ENCODE data around the gene KLHL26. TPM values are rescaled to one million over a fixed set of nuclear protein-coding genes. Genes with fewer than 3 reads are reported as not detected.

The KLHL26 gene
- total RNA-seq, 4 donors from 2014 or later = 1.6 to 6.6 (median 3.4) TPM

- Histone ChIP-seq H3K9me3 (no peaks in the 10 kb centered on the region), H3K4me1 (peaks cover 17 to 25% (median 19%) of the 10 kb centered on the region in 3 donors), H3K27me3 (peaks cover 14 to 91% (median 21%) of the 10 kb centered on the region in 4 donors), H3K4me3 (no peak overlapping the region), H3K27ac (no peak overlapping the region), H3K36me3 (no peaks in the 10 kb centered on the region)
- TF ChIP-seq POLR2A (IDR thresholded peaks at IDR 0.05) (no peak), CTCF (IDR thresholded peaks at IDR 0.05) (no peak)
- intact Hi-C loops (cut with DNase I) = no loop called here
- 79 to 95% methylated on average over 3 of the region's 3 CpGs for WGBS, 2 donors
- no peak for DNase-seq
Observed at GRCh38 chr19:18616023-18616422, 20.8 kb upstream of the KLHL26 start.

GRCh38 chr19:18617562-18617961 is 19.3 kb upstream of the KLHL26 start:
- H3K27me3 ChIP-seq = peaks cover under 1 to 76% (median 12%) of the 10 kb centered on the region in 4 donors
- no peaks in the 10 kb centered on the region for H3K36me3 ChIP-seq
- intact Hi-C loops (cut with DNase I) = no loop called here

GRCh38 chr19:18618236-18618635 is 18.6 kb upstream of the KLHL26 start:
- H3K4me1 ChIP-seq = peaks cover under 1 to 3% (median 1%) of the 10 kb centered on the region in 3 donors
- no peaks in the 10 kb centered on the region for H3K9me3 ChIP-seq
- H3K27me3 ChIP-seq = peaks cover 0 to 70% (median 8%) of the 10 kb centered on the region in 4 donors
- no peaks in the 10 kb centered on the region for H3K36me3 ChIP-seq
- no peak overlapping the region for H3K4me3 ChIP-seq
- 74 to 84% methylated on average over 7 to 9 of the region's 13 CpGs for whole genome bisulfite sequencing, 2 donors
- intact Hi-C loops (cut with DNase I) = no loop called here
- no peak overlapping the region for H3K27ac ChIP-seq
- no peak for DNase-seq
- TF ChIP-seq CTCF (IDR thresholded peaks at IDR 0.05) (no peak), POLR2A (IDR thresholded peaks at IDR 0.05) (no peak)

More at GRCh38 chr19:18617562-18617961, 19.3 kb upstream of the KLHL26 start:
- Histone ChIP-seq H3K9me3 (no peaks in the 10 kb centered on the region), H3K4me1 (peaks cover 5 to 10% (median 7%) of the 10 kb centered on the region in 3 donors), H3K4me3 (no peak overlapping the region), H3K27ac (no peak overlapping the region)
- no peak for DNase-seq
- TF ChIP-seq POLR2A (IDR thresholded peaks at IDR 0.05) (no peak), CTCF (IDR thresholded peaks at IDR 0.05) (no peak)

- Histone ChIP-seq H3K27ac (no peak overlapping the region), H3K9me3 (no peaks in the 10 kb centered on the region), H3K36me3 (no peaks in the 10 kb centered on the region), H3K4me1 (no peaks in the 10 kb centered on the region), H3K4me3 (no peak overlapping the region), H3K27me3 (peaks cover 0 to 49% (median 0%) of the 10 kb centered on the region in 4 donors)
- TF ChIP-seq POLR2A (IDR thresholded peaks at IDR 0.05) (no peak), CTCF (IDR thresholded peaks at IDR 0.05) (no peak)
- 79 to 93% methylated on average over 6 to 8 of the region's 10 CpGs for WGBS, 2 donors
- intact Hi-C loops (cut with DNase I) = no loop called here
- no peak for DNase-seq
Observed at GRCh38 chr19:18620311-18620710, 16.5 kb upstream of the KLHL26 start.

- 80 to 89% methylated on average over 2 to 3 of the region's 7 CpGs for WGBS, 2 donors
- H3K27me3 ChIP-seq = peaks cover 0 to 43% (median 0%) of the 10 kb centered on the region in 4 donors
- TF ChIP-seq POLR2A (IDR thresholded peaks at IDR 0.05) (no peak), CTCF (IDR thresholded peaks at IDR 0.05) (no peak)
- no peaks in the 10 kb centered on the region for H3K36me3 ChIP-seq
- DNase-seq = no peak
- no peaks in the 10 kb centered on the region for H3K9me3 ChIP-seq
- no peaks in the 10 kb centered on the region for H3K4me1 ChIP-seq
- intact Hi-C loops (cut with DNase I) = no loop called here
- no peak overlapping the region for H3K4me3 ChIP-seq
- no peak overlapping the region for H3K27ac ChIP-seq
Observed at GRCh38 chr19:18620902-18621301, 15.9 kb upstream of the KLHL26 start.
